NCI-H524 treated with DMSO at 0.1 percent for 48 hours (cell line): ENCODE results near the gene HBG1.
"Not testable (repeated sequence)": the region's sequence is repeated elsewhere in the genome, so short reads cannot be mapped to it uniquely, and the experiment has no call there.

ENCODE experiments used
- DNase-seq: peaks from one replicate; lab custom pipeline; 2025; lab: John Stamatoyannopoulos, UW

The HBG1 gene

GRCh38 chr11:5249807-5250396 lies at the start of gene HBG1:
TSS of gene HBG1 (minus strand) at chr11:5249857. CDS start at chr11:5249804, 53 bp downstream.
- DNase-seq, result not testable (repeated sequence)

- DNase-seq, result no peak
Measured at GRCh38 chr11:5298451-5298850, 48.8 kb upstream of the HBG1 start.

- no peak for DNase-seq
Measured at GRCh38 chr11:5297721-5298323, 48.2 kb upstream of the HBG1 start.

- DNase-seq, result not testable (repeated sequence)
Measured at GRCh38 chr11:5294342-5294995, 44.8 kb upstream of the HBG1 start.

DNA sequence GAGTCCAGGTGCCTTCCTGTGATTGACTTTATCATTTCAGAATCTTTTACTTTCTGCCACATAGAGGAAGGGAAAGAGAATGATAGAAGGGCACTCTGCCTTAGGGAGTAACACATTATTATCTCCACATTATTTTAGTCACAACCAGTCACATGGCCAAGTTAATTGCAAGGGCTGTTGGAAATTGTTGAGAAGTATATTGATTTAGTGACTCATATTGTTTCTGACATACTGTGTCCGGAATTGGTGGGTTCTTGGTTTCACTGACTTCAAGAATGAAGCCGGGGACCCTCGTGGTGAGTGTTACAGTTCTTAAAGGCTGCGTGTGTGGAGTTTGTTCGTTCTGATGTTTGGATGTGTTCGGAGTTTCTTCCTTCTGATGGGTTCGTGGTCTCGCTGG lies 43.4 kb upstream of the HBG1 start:
- no peak for DNase-seq

DNA sequence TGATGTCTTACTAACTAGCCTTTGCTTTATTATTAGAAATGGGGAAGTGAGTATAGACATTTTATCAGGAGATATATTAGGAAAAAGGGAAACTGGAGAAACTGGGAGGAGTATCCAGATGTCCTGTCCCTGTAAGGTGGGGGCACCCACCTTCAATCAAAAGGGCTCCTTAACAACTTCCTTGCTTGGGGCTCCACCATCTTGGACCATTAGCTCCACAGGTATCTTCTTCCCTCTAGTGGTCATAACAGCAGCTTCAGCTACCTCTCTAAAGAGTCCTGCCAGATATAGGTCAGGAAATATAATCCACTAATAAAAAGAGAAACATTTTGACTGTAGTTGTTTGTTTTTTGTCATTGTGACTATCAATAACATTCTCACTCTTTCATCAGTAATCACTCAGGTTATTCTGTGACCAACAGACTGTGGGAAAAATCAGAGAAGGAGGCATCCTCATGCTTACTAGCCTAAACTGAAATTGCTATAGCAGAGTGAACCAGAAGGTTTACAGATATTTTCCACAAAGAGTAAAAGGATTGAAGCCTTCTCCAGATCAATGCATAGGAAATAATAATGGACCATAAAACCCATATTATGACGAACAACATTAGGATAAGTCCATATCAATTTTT lies 41.7 kb upstream of the HBG1 start:
- DNase-seq, result peak; percentile 15

GRCh38 chr11:5290106-5290505 lies 40.4 kb upstream of the HBG1 start:
- no peak for DNase-seq

- no peak for DNase-seq
Measured at GRCh38 chr11:5289696-5290095, 40.0 kb upstream of the HBG1 start.

GRCh38 chr11:5288906-5289550 lies 39.4 kb upstream of the HBG1 start:
- no peak for DNase-seq

GRCh38 chr11:5288108-5288905 lies 38.6 kb upstream of the HBG1 start:
- DNase-seq, result no peak

DNA sequence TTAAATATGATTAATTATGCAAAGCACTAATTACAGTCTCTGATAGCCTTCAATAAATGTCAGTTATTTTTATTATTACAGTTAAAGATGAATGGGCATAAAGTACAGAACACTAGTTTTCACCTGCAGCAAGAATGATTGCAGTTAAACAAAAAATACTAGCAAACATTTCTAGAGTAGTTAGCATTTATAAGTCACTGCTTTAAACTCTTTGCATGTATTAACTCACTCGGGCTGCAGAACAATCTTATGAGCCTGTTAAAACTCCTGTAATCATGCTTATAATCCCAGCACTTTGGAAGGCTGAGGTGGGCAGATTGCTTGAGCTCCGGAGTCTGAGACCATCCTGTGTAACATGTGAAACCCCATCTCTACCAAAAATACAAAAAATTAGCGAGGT lies 37.2 kb upstream of the HBG1 start:
- no peak for DNase-seq

DNA sequence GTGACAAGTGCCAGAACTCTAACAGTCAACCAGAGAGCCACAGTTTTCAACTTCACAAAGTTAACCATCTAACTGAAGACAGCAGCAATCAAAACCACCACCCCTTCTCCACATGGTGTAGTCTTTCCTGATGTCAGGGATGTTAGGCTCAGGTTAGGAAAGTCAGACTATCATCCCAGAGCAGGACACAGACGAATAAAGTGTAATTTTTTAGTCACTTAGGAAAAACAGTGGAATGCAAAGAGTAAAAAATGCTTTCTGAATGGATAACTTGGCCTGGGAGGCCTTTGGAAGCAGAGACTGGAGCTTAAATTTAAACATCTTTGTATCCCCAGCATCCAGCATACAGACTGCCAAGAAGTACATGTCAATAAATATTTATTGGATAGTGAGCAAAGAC lies 36.7 kb upstream of the HBG1 start:
- DNase-seq, result no peak

GRCh38 chr11:5285703-5286340 lies 36.2 kb upstream of the HBG1 start:
- DNase-seq, result no peak

DNA sequence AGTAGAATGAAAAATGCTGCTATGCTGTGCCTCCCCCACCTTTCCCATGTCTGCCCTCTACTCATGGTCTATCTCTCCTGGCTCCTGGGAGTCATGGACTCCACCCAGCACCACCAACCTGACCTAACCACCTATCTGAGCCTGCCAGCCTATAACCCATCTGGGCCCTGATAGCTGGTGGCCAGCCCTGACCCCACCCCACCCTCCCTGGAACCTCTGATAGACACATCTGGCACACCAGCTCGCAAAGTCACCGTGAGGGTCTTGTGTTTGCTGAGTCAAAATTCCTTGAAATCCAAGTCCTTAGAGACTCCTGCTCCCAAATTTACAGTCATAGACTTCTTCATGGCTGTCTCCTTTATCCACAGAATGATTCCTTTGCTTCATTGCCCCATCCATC lies 35.0 kb upstream of the HBG1 start:
- DNase-seq, result no peak

DNA sequence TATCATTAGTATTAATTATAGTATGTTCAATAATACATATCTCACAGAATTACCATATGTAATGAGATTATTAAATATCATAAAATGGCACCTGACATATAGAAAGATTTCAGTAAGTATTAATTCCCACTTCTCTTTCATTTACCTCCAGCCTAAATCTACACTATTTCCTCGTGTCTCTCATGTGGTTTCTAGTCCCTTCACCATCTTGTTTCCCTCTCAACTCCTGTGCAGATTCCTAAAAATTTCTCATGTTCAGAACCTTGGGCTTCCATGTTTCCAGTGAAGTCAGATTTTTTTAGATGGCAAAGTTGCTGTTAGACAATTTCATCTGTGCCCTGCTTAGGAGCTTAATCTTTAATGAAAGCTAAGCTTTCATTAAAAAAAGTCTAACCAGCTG lies 34.2 kb upstream of the HBG1 start:
- DNase-seq, result no peak

DNA sequence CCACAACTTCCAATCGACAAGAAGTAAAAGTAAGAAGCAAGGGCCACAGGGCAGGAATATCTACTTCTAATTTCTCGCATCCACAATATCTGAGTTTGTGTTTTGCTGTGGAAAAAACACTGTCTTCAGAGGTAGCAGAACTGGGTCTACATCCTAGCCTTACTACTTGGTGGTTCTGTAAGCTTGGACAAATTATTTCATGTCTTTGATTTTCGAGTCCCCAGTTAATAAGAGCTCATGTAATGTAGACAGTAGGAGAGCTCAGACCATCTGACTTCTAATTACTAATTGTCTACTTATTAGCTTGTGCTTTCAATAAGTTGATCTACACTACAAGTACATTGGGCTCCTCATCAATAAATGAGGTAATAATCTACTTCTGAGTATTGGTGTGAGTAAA lies 33.4 kb upstream of the HBG1 start:
- no peak for DNase-seq

DNA sequence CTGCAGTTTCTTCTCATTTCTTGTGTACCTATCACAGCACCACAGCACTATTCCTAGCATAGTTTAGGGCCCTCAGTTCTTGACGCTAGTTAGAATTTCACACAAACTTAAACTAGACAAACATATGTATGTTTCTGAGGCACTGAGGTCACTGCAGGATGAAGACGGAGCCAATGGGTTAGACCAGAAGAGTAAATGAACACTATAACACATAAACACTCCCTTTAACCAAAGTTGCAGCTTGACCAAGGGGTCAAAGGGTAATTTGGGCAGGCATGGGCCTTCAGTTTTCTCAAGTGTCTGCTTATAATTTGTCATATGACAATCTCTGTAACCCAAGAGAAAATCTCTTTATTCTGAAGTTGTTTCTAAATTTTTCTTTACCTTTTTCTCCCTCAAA lies 33.0 kb upstream of the HBG1 start:
- no peak for DNase-seq

DNA sequence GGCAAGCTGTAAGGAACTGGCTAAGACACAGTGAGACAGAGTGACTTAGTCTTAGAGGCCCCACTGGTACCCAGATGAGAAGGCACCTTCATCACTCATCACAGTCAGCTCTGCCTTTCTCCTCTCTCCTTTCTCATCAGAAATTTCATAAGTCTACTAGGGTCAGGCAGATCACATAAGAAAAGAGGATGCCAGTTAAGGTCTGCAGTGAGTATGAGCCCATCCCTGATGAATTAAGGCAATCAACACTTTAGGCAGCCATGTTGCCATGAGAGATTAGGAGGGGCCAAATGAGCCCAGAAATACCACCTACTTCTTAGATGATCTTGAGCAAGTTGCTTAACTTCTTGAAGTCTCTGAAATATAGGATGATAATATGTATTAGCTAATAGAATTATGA lies 31.9 kb upstream of the HBG1 start:
- no peak for DNase-seq

GRCh38 chr11:5280582-5281102 lies 31.0 kb upstream of the HBG1 start:
- peak; percentile 33 for DNase-seq

DNA sequence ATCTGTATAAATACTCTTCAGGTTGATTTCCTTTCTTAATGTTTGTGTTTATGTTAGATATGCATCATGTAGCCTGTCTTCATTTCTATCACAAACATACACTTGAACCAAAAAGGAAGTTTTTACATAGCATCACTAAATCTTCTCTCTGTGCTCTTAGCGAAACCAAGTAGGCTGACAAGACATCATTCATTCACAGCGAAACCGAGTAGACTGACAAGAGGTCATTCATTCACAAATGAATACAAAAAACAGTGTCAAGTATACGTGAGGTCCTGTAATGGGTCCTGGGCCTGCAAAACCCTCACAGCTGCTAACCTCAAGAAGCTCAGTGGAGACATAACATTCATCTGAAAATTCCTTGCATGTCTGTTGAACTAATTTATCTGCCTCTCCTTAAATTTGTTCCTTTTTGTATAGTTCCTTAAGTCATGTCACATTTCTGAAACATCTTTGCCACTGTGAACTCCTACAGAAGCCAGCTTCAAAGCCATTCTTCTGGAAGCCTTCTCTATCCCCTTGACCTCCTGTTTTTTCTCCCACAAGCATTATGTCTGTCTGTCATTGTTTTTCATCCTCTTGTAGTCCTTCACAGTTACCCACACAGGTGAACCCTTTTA lies 29.9 kb upstream of the HBG1 start:
- DNase-seq, result no peak
